GM12874 (cell line): Measurements from ENCODE around the gene LHCGR.

Source experiments
- TF ChIP-seq, protein P1 (sequence below): IDR thresholded peaks from 2 replicates; pipeline ENCODE4 v1.5.1; 2011; ENCODE audit warnings: low read depth, mild to moderate bottlenecking, control low read depth, low read length, moderate library complexity; ENCODE audit not compliant: insufficient read depth

The LHCGR gene

DNA sequence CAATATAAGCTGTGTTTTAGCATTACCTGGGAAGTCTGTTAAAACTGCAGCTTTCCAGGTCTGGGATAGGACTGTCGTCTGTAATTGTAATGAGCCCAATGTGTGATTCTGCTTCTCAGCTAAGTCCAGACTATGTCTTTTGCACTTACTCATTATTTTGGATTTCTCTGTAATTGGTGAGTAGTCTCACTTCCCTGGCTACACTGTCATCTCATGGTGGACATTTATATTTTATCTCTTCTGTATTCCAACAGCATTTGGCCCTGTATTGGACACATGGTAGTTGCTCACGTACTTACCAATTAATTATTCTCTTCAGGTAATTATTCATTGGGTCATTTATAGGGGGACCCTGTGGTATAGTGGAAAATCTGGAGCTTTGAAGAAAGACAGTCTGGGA is 28.0 kb downstream of the LHCGR start:
- TF ChIP-seq, protein P1, sequence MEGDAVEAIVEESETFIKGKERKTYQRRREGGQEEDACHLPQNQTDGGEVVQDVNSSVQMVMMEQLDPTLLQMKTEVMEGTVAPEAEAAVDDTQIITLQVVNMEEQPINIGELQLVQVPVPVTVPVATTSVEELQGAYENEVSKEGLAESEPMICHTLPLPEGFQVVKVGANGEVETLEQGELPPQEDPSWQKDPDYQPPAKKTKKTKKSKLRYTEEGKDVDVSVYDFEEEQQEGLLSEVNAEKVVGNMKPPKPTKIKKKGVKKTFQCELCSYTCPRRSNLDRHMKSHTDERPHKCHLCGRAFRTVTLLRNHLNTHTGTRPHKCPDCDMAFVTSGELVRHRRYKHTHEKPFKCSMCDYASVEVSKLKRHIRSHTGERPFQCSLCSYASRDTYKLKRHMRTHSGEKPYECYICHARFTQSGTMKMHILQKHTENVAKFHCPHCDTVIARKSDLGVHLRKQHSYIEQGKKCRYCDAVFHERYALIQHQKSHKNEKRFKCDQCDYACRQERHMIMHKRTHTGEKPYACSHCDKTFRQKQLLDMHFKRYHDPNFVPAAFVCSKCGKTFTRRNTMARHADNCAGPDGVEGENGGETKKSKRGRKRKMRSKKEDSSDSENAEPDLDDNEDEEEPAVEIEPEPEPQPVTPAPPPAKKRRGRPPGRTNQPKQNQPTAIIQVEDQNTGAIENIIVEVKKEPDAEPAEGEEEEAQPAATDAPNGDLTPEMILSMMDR = no peak

DNA sequence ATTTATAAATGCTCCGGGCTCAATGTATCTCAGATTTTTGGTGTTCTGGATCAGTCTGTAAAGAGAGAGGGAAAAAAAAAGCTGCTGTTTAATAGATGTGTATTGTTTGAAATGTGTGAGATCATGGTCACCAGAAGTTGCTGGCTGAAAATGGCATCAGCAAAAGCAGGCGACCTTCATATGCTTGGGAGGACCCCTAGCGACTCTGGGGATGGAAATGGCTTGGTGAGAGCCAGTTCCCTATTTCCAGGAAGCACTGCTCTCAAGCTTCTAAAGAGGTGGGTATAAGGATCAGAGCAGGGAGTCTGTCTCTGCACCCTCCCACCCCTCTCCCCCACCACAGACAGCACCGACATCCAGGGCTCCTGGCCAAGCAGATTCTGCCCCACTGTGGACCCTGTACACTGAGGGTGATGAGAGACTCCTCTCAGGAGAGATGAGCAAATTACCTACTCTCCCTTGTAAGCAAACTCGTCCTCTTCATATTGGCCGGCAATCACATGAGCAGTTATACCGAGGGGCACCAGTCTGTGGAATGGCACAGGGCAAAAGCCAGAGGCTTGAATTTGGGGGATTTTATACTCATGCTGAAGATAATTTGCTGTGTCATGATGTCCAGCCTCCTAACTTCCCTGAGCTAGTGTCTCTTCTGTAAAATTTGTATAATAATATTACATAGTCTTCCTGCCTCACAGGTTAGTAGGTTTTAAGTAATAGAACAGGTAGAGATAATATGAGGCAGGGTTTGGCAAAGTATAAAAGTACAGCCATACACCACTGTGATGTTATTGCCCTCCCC is 29.6 kb downstream of the LHCGR start:
- TF ChIP-seq, protein P1 = no peak

DNA sequence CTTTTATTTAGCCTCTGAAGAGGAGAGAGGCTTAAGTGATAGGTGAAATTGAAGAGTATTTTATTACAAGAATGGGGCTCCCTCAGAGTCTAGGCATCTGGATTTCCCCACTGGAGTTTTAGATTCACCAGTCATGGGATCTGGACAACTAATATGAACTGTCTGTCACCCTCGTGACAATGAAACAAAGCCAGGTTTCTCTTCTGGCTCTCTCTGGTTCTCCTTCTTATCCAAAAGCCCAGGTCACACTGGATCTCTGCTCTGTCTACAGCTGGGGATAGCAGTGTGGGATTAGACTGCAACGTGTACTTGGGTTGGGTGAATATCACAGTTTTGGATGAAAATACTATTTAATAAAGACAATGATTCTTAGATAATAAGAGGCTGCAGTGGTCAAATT is 31.2 kb downstream of the LHCGR start:
- TF ChIP-seq, protein P1 = no peak

DNA sequence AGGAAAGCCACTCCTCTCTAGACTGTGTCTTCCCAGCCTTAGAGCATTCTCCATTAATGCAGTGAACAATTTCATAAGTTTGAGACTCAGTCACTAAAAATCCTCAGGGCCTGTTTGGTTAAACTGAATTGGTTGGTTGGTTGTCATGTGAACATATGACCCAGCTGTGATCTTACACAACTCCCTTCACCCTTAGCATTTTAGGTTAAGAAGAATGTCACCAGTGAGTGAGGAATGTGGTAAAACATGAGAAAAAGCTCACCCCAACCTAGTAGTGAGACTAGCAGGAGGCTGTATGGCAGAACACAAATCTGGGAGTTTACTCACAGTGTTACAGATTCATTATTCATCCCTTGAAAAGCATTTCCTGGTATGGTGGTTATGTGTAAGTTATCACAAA is 32.4 kb downstream of the LHCGR start:
- TF ChIP-seq, protein P1 = no peak

DNA sequence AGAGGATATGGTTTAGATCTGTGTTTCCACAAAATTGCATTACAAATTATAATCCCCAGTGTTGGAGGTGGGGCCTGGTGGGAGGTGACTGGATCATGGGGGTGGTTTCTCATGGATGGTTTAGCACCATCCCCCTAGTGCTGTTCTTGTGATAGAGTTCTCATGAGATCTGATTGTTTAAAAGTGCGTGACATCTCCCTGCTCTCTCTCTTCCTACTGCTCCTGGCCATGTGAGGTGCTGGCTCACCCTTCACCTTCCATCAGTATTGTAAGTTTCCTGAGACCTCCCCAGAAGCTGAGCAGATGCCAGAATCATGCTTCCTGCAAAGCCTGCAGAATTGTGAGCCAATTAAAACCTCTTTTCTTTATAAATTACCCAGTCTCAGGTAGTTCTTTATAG is 33.1 kb downstream of the LHCGR start:
- TF ChIP-seq, protein P1 = no peak

DNA sequence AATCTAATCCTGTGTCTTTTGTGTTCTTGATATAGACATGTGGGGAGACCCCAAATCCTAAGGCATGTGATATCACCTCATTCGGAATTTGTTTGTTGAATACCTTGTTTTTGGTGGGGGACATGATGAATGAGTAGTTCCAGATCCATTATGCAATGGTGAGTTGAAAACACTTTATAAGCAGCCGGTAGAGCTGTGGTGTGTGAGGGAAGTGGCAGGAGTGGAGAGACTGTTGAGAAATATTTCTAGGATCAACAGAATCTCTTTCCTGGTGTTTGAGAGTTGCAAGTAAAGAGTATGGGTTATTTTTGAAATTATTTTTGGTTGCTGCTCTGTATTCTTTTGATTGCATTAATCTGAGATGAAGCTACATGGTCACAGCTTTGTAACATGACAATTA is 34.4 kb downstream of the LHCGR start:
- TF ChIP-seq, protein P1 = no peak

DNA sequence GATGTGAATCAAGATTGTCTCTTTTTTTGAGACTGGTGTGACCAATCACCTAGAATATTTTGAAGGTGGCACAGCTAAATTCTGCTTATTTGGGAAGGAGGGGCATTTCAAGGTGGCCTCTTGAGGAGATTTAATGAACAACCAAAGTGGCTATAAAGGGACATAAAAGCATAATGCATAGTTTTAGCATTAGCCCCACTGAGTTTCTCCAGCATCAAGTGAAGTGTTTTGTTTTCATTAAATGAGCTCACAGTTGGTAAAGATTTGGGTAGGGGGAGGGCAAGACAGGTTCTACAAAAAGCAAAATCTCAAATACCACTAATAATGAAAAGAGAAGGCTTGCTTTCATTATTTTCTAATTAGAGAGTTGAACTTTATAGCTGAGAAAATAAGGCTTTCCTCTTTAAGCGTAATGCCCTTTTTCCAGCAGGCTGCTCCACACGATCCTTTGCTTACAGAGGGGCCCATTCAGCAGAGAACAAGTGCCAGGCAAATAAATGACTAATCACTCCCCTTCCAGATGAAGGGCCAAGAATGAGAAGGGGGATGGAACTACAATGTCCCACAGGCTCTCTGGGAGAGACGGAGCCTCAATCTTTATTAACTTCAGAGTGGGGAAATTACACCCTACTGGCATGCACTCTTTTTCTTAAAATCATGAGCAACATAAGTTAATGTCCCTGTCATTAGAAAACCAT is 35.9 kb downstream of the LHCGR start:
- TF ChIP-seq, protein P1 = no peak
